ENCODE measurements around the gene NRCAM. TPM values are rescaled to one million over a fixed set of nuclear protein-coding genes. Genes with fewer than 3 reads are reported as not detected.

Gene NRCAM
- total and polyA plus RNA-seq, 2 of the 13 experiments (the other 11 are each of a cell fraction or from before 2014, with no cell fraction given), result 0.31 to 0.33 TPM

GRCh38 chr7:108307595-108307994, 148.6 kb downstream of the NRCAM start:
- no TSS peak for BruUV-seq (replicated peaks)

More at GRCh38 chr7:108307595-108307994, 148.6 kb downstream of the NRCAM start:
- FAIRE-seq (no peak), DNase-seq (ENCODE audit: low spot score) (no peak), ATAC-seq (no peak)
- no peaks in the 10 kb centered on the region for H3K4me1 ChIP-seq (ENCODE audit: insufficient read depth, low read length)
- no peak overlapping the region for H2AFZ ChIP-seq (ENCODE audit: low read length)
- H3K9me3 ChIP-seq (ENCODE audit: low read length), result no peaks in the 10 kb centered on the region
- in situ Hi-C loops (cut with HindIII; ENCODE audit: extremely low pct_ligation_motif_present, low pct_unique_long_range_greater_than_20kb), result no loop called here
- H3K36me3 ChIP-seq (replicated peaks in 1 of 2; ENCODE audit: control insufficient read depth in 1 of 2, insufficient read depth in 2 of 2, low read length in 2 of 2), result no peaks in the 10 kb centered on the region
- no peak overlapping the region for H3K9ac ChIP-seq (ENCODE audit: insufficient read depth, low read depth, low read length)
- H4K20me1 ChIP-seq (ENCODE audit: insufficient read depth, low read length), result no peaks in the 10 kb centered on the region
- POLR2A ChIA-PET, result no interaction called here
- CTCF ChIA-PET (ENCODE audit: low intra/inter-chr PET ratio, low total read pairs), result no interaction called here
- H3K27me3 ChIP-seq (ENCODE audit: control insufficient read depth in 1 of 2, insufficient read depth in 2 of 2, low read length in 2 of 2), result no peaks in the 10 kb centered on the region
- 50% methylated on average over 1 of the region's 2 CpGs for WGBS (ENCODE audit: low lambda C conversion rate)
- H3K27ac ChIP-seq (ENCODE audit: extremely low read length, insufficient read depth, low read length), result no peak overlapping the region
- TF ChIP-seq ZBTB39 (CRISPR knock-in tag; IDR thresholded peaks at IDR 0.05), result no peak
- no peak for TF ChIP-seq HMG20B (CRISPR knock-in tag; conservative IDR thresholded peaks at IDR 0.05)
- no peak for TF ChIP-seq ZSCAN12 (CRISPR knock-in tag; IDR thresholded peaks at IDR 0.05)
- no peak for TF ChIP-seq ZNF570 (CRISPR knock-in tag; IDR thresholded peaks at IDR 0.05; ENCODE audit: borderline replicate concordance)
- TF ChIP-seq, protein P1, sequence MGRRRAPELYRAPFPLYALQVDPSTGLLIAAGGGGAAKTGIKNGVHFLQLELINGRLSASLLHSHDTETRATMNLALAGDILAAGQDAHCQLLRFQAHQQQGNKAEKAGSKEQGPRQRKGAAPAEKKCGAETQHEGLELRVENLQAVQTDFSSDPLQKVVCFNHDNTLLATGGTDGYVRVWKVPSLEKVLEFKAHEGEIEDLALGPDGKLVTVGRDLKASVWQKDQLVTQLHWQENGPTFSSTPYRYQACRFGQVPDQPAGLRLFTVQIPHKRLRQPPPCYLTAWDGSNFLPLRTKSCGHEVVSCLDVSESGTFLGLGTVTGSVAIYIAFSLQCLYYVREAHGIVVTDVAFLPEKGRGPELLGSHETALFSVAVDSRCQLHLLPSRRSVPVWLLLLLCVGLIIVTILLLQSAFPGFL (CRISPR knock-in tag; IDR thresholded peaks at IDR 0.05), result no peak
- TF ChIP-seq, protein P2, sequence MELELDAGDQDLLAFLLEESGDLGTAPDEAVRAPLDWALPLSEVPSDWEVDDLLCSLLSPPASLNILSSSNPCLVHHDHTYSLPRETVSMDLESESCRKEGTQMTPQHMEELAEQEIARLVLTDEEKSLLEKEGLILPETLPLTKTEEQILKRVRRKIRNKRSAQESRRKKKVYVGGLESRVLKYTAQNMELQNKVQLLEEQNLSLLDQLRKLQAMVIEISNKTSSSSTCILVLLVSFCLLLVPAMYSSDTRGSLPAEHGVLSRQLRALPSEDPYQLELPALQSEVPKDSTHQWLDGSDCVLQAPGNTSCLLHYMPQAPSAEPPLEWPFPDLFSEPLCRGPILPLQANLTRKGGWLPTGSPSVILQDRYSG (CRISPR knock-in tag; IDR thresholded peaks at IDR 0.05), result no peak
- TF ChIP-seq RBFOX2 (IDR thresholded peaks at IDR 0.05; ENCODE audit: low read depth, low read length), result no peak
- TF ChIP-seq SMYD3 (CRISPR knock-in tag; IDR thresholded peaks at IDR 0.05), result no peak
- TF ChIP-seq TAF15 (IDR thresholded peaks at IDR 0.05; ENCODE audit: low read depth, low read length, poor library complexity, severe bottlenecking), result no peak
- no peak for TF ChIP-seq SUZ12 (IDR thresholded peaks at IDR 0.05; ENCODE audit: low read depth, low read length)
- no peak for TF ChIP-seq CBX5 (CRISPR knock-in tag; IDR thresholded peaks at IDR 0.05; ENCODE audit: borderline replicate concordance)
- no peak for TF ChIP-seq ZMAT5 (CRISPR knock-in tag; IDR thresholded peaks at IDR 0.05; ENCODE audit: borderline replicate concordance, low read depth)
- no peak for TF ChIP-seq CHCHD3 (CRISPR knock-in tag; IDR thresholded peaks at IDR 0.05)
- H3K4me2 ChIP-seq (ENCODE audit: low read depth, low read length), result no peak overlapping the region
- no peaks in the 10 kb centered on the region for H3K79me2 ChIP-seq (ENCODE audit: insufficient read depth, low read length)
- H3K4me3 ChIP-seq (replicated peaks in 1 of 3; ENCODE audit: insufficient read depth in 1 of 3, low read depth in 2 of 3, low read length in 3 of 3), result no peak overlapping the region
- intact Hi-C loops (cut with micrococcal nuclease; ENCODE audit: unreplicated experiment), result no loop called here

Measured in HepG2 (cell line).